ENCODE results near the gene ZSWIM1. TPM values are rescaled to one million over a fixed set of nuclear protein-coding genes. Genes with fewer than 3 reads are reported as not detected.
A peak's percentile ranks its signal among the peaks of the same experiment; 100 is the strongest.

ZSWIM1 gene
- total and polyA plus RNA-seq, 2 of the 13 experiments (the other 11 are each of a cell fraction or from before 2014, with no cell fraction given), result 9.5 to 11.7 TPM

- TF ChIP-seq, protein P1, sequence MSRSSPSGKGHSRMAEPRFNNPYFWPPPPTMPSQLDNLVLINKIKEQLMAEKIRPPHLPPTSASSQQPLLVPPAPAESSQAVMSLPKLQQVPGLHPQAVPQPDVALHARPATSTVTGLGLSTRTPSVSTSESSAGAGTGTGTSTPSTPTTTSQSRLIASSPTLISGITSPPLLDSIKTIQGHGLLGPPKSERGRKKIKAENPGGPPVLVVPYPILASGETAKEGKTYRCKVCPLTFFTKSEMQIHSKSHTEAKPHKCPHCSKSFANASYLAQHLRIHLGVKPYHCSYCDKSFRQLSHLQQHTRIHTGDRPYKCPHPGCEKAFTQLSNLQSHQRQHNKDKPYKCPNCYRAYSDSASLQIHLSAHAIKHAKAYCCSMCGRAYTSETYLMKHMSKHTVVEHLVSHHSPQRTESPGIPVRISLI (CRISPR knock-in tag; IDR thresholded peaks at IDR 0.05; ENCODE audit: borderline replicate concordance), result peak; percentile 89
- TF ChIP-seq, protein P2, sequence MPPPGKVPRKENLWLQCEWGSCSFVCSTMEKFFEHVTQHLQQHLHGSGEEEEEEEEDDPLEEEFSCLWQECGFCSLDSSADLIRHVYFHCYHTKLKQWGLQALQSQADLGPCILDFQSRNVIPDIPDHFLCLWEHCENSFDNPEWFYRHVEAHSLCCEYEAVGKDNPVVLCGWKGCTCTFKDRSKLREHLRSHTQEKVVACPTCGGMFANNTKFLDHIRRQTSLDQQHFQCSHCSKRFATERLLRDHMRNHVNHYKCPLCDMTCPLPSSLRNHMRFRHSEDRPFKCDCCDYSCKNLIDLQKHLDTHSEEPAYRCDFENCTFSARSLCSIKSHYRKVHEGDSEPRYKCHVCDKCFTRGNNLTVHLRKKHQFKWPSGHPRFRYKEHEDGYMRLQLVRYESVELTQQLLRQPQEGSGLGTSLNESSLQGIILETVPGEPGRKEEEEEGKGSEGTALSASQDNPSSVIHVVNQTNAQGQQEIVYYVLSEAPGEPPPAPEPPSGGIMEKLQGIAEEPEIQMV (CRISPR knock-in tag; IDR thresholded peaks at IDR 0.05; ENCODE audit: low read depth), result peak; percentile 99
- TF ChIP-seq ZNF3 (CRISPR knock-in tag; IDR thresholded peaks at IDR 0.05) (no peak), ZNF558 (CRISPR knock-in tag; IDR thresholded peaks at IDR 0.05; ENCODE audit: borderline replicate concordance) (peak; percentile 99), ZNF75D (CRISPR knock-in tag; IDR thresholded peaks at IDR 0.05; ENCODE audit: borderline replicate concordance) (0 out of 2 replicates have a peak, but pooled peaks have one; percentile 92), LBX2 (CRISPR knock-in tag; IDR thresholded peaks at IDR 0.05; ENCODE audit: borderline replicate concordance) (peak; percentile 95), ZNF431 (CRISPR knock-in tag; IDR thresholded peaks at IDR 0.05; ENCODE audit: borderline replicate concordance, low read depth) (peak; percentile 99)
- TF ChIP-seq, protein P3, sequence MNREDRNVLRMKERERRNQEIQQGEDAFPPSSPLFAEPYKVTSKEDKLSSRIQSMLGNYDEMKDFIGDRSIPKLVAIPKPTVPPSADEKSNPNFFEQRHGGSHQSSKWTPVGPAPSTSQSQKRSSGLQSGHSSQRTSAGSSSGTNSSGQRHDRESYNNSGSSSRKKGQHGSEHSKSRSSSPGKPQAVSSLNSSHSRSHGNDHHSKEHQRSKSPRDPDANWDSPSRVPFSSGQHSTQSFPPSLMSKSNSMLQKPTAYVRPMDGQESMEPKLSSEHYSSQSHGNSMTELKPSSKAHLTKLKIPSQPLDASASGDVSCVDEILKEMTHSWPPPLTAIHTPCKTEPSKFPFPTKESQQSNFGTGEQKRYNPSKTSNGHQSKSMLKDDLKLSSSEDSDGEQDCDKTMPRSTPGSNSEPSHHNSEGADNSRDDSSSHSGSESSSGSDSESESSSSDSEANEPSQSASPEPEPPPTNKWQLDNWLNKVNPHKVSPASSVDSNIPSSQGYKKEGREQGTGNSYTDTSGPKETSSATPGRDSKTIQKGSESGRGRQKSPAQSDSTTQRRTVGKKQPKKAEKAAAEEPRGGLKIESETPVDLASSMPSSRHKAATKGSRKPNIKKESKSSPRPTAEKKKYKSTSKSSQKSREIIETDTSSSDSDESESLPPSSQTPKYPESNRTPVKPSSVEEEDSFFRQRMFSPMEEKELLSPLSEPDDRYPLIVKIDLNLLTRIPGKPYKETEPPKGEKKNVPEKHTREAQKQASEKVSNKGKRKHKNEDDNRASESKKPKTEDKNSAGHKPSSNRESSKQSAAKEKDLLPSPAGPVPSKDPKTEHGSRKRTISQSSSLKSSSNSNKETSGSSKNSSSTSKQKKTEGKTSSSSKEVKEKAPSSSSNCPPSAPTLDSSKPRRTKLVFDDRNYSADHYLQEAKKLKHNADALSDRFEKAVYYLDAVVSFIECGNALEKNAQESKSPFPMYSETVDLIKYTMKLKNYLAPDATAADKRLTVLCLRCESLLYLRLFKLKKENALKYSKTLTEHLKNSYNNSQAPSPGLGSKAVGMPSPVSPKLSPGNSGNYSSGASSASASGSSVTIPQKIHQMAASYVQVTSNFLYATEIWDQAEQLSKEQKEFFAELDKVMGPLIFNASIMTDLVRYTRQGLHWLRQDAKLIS (CRISPR knock-in tag; IDR thresholded peaks at IDR 0.05), result peak; percentile 88
- TF ChIP-seq, protein P4, sequence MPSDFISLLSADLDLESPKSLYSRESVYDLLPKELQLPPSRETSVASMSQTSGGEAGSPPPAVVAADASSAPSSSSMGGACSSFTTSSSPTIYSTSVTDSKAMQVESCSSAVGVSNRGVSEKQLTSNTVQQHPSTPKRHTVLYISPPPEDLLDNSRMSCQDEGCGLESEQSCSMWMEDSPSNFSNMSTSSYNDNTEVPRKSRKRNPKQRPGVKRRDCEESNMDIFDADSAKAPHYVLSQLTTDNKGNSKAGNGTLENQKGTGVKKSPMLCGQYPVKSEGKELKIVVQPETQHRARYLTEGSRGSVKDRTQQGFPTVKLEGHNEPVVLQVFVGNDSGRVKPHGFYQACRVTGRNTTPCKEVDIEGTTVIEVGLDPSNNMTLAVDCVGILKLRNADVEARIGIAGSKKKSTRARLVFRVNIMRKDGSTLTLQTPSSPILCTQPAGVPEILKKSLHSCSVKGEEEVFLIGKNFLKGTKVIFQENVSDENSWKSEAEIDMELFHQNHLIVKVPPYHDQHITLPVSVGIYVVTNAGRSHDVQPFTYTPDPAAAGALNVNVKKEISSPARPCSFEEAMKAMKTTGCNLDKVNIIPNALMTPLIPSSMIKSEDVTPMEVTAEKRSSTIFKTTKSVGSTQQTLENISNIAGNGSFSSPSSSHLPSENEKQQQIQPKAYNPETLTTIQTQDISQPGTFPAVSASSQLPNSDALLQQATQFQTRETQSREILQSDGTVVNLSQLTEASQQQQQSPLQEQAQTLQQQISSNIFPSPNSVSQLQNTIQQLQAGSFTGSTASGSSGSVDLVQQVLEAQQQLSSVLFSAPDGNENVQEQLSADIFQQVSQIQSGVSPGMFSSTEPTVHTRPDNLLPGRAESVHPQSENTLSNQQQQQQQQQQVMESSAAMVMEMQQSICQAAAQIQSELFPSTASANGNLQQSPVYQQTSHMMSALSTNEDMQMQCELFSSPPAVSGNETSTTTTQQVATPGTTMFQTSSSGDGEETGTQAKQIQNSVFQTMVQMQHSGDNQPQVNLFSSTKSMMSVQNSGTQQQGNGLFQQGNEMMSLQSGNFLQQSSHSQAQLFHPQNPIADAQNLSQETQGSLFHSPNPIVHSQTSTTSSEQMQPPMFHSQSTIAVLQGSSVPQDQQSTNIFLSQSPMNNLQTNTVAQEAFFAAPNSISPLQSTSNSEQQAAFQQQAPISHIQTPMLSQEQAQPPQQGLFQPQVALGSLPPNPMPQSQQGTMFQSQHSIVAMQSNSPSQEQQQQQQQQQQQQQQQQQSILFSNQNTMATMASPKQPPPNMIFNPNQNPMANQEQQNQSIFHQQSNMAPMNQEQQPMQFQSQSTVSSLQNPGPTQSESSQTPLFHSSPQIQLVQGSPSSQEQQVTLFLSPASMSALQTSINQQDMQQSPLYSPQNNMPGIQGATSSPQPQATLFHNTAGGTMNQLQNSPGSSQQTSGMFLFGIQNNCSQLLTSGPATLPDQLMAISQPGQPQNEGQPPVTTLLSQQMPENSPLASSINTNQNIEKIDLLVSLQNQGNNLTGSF (CRISPR knock-in tag; IDR thresholded peaks at IDR 0.05), result peak; percentile 98
- TF ChIP-seq, protein P5, sequence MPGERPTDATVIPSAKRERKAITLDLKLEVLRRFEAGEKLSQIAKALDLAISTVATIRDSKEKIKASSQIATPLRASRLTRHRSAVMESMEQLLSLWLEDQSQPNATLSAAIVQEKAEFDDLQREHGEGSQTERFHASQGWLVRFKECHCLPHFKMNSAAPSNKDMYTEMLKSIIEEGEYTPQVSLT (CRISPR knock-in tag; IDR thresholded peaks at IDR 0.05; ENCODE audit: borderline replicate concordance, low read depth), result peak; percentile 89; the same call in 1 of the 2 replicates
Observed at GRCh38 chr20:45890985-45891983, 10.3 kb downstream of the ZSWIM1 start, which contains the start of the genes CTSA and NEURL2 (continued).
